GM12865 (cell line): Measurements from ENCODE around the gene CLEC16A.

Source experiments
- DNase-seq: peaks from one replicate; pipeline ENCODE4 v3.0.0; 2010; ENCODE audit warnings: low read depth
- H3K4me3 ChIP-seq: 2 replicates; pipeline ENCODE4 v1.5.1; 2011; ENCODE audit warnings: mild to moderate bottlenecking, low read depth, low read length, control low read depth
- TF ChIP-seq, protein P1 (sequence below): IDR thresholded peaks from 2 replicates; pipeline ENCODE4 v1.5.1; 2011; ENCODE audit warnings: low read length, control low read depth, low read depth, inconsistent platforms; ENCODE audit not compliant: insufficient read depth; ENCODE audit errors: missing control alignments

The CLEC16A gene

DNA sequence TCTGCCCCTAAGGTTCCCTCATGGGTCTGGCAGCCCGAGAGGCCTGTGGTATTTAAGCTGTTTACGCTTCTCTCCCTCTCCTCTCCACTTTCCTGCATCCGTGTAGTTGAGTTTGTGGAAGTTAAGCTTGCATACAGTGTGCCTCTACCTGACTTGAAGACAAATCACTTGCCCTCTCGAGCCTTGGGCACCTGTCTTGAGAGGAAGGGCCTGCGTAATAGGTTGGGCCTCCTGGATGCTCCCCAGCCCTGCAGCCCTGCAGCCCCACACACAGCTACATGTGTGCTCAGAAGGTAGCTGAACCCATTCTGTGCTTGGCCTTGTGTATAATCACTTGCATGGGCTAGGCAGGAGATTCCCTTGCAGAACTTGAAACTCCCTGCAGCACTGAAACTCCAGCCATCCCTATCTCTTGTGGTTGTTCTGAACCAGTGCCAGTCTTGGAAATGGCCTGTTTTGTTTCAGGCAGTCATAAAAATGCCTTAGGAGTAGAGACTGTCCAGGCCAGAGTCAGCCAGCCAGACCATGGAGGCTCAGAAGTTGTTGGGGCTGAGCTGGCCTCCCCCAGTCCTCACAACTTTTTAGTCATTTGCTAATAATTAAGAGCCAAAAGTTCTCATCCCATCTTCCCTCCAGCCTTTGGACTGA, 134.6 kb downstream of the CLEC16A start:
- no peak overlapping the region for H3K4me3 ChIP-seq
- TF ChIP-seq, protein P1, sequence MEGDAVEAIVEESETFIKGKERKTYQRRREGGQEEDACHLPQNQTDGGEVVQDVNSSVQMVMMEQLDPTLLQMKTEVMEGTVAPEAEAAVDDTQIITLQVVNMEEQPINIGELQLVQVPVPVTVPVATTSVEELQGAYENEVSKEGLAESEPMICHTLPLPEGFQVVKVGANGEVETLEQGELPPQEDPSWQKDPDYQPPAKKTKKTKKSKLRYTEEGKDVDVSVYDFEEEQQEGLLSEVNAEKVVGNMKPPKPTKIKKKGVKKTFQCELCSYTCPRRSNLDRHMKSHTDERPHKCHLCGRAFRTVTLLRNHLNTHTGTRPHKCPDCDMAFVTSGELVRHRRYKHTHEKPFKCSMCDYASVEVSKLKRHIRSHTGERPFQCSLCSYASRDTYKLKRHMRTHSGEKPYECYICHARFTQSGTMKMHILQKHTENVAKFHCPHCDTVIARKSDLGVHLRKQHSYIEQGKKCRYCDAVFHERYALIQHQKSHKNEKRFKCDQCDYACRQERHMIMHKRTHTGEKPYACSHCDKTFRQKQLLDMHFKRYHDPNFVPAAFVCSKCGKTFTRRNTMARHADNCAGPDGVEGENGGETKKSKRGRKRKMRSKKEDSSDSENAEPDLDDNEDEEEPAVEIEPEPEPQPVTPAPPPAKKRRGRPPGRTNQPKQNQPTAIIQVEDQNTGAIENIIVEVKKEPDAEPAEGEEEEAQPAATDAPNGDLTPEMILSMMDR, result no peak
- no peak for DNase-seq

DNA sequence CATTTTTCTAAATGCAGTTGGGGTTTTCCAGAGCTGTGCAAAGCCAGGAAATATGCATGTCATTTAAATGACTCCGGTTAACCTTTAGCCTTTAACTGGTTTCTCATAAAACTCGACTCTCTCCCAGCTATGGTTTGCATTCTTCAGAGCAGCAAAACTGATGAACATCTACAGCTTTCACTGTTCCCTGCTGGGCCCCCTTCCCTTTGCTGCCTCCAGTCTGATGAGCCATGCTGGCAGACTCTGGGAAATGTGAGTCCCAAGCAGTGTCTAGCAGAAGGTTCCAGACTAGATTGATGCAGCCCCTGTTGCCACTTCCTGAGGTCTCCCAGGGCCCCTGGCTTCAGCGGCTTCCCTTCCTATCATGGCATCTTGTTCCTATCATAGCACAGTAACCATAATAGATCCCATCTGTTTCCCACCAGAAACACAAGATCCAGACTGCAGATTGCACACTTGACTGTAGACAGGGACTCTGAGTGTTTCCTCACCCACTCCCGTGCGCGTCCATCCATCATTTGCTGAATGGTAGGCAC, 135.4 kb downstream of the CLEC16A start:
- no peak overlapping the region for H3K4me3 ChIP-seq
- peak; percentile 24 for DNase-seq
- TF ChIP-seq, protein P1, result no peak

DNA sequence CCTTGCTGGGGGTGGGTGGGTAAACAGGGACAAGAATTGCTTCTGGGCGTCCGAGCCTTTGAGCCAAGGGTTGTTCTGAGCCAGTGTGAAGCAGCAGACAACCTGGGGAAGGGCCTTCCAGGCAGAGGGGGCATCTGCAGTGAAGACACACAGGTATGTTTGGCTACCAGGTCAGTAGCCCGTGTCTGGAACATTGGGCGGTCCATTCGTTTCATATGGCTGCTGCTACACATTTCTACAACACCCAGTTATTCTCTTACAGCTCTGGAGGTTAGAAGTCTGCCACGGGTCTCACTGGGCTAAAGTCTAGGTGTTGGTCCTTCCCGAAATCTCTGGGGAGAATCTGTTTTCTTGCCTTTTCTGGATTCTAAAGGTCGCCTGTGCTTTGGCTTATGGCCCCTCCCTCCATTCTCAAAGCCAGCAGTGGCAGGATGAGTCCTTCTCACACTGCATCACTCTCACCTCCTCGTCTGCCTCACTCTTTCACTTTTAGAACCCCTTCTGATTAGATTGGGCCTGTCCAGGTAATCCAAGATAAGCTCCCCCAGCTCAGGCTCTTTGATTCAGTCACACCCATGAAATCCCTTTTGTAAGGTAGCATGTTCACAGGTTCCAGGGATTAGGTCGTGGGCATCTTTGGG, 136.1 kb downstream of the CLEC16A start:
- H3K4me3 ChIP-seq, result no peak overlapping the region
- DNase-seq, result no peak
- TF ChIP-seq, protein P1, result no peak

DNA sequence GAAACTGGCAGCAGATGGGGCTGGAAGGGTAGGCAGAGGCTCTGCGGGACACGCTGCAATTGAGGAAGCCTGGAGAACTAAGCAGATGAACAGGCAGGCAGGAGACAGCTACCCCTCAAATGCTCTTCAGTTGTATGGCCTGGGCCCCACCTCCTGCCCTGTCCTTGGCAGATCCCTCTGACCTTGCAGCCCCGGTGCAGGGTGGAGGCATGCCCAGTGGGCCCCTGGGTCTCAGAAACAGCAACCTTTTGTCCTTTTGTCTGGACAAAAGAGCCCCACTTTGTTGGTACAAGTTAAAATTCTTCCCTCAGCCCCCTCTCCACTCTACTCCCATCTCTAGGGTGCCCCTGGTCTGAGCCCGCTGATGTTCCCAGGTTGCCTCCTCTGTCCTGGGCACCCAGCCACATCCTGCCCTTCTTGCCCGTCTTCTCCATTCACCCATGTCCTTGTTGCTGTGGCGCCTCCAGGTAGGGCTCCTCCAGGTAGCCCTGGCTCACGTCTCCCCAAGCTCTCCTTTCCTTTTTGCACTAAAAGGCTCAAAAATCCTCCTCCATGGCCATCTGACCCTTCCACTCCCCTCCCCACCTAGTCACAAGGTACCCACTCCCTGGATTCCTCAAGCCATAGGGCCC, 136.8 kb downstream of the CLEC16A start:
- TF ChIP-seq, protein P1, result no peak
- no peak overlapping the region for H3K4me3 ChIP-seq
- DNase-seq, result no peak

DNA sequence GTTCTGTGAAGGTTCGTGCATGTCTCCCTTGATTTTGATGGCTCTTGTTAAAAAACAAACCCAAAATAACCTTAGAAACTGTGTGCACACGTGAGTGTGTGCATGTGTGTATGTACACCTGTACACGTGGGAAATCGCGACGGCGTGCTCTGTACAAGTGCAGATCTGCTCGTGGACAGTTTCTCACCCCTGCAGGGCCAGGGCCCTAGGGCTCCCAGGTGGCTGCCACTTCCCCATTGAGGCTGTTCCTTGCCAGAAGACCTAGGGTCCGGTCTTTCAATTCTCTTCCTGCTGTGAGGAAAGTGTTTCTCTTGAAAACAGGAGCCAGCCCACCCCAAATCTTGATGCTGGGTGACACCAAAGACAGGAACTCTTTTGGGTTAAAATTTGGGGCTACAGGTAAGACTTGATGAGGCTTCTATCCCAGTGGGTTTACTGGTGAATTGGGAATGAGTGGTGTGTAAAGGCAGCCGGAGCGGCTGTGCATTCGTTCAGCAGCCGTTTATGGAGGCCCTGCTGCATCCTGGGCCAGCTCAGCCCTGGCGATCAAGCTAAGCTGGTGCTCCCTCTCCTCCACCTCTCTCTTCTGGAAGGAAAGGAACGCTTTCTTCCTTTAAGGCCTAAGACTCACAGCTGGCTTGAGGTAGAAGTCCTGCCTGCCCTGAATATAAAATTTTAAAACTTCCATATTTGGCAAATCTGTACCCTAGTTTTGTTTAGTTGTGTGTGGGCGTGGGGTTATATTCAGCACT, 137.9 kb downstream of the CLEC16A start:
- H3K4me3 ChIP-seq, result no peak overlapping the region
- TF ChIP-seq, protein P1, result no peak
- DNase-seq, result no peak

DNA sequence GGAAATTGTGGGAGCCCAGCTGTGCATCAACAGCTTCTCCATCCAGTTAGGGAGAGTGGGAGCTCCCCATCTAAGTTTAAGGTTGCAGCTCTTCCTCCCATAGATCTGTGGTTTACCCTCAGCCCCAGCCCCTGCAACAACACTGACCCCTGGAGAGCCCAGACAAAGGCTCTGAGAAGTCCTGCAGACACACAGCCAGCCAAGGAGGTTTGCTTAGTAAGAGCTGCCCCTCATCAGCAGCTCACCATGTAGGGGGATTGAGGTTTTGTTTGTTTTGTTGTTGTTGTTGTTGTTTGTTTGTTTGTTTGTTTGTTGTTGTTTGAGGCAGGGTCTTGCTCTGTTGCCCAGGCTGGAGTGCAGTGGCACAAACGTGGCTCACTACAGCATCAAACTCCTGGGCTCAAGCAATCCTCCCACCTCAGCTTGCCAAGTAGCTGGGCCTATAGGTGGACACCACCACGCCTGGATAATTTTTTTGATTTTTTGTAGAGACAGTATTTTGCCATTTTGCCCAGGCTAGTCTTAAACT, 138.6 kb downstream of the CLEC16A start:
- DNase-seq, result no peak
- no peak overlapping the region for H3K4me3 ChIP-seq
- TF ChIP-seq, protein P1, result no peak
